ENCODE data around the gene EVA1B.

- TF ChIP-seq CTCF (IDR thresholded peaks at IDR 0.05) (no peak), POLR2A (IDR thresholded peaks at IDR 0.05) (no peak)
Observed at GRCh38 chr1:36359383-36359782, 35.9 kb upstream of the EVA1B start.

All from Peyer's patch (tissue), 4 donors.